ENCODE data around the gene CDKAL1.
"Not testable (repeated sequence)": the region's sequence is repeated elsewhere in the genome, so short reads cannot be mapped to it uniquely, and the experiment has no call there.

Gene CDKAL1

GRCh38 chr6:20599302-20600051 is 65.2 kb downstream of the CDKAL1 start:
- DNase-seq = no peak

GRCh38 chr6:20600831-20601230 is 66.6 kb downstream of the CDKAL1 start:
- DNase-seq = no peak

DNA sequence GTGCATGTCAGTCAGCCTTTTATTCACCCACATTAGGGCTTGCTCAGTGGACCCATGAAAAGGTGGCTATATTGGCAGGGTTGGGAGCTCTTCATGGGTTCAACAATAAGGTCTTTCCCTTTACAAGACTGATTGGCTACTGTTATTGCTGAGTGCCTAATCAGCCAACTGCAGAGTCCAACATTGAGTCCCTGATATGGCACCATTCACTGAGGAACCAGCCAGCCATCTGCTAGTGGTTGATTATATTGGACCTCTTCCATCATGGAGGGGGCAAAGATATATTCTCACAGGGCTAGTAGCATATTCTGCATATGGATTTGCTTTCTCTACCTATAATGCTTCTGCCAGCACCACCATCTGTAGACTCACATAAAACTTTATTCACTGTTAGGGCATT is 69.9 kb downstream of the CDKAL1 start:
- DNase-seq = peak; percentile 57

DNA sequence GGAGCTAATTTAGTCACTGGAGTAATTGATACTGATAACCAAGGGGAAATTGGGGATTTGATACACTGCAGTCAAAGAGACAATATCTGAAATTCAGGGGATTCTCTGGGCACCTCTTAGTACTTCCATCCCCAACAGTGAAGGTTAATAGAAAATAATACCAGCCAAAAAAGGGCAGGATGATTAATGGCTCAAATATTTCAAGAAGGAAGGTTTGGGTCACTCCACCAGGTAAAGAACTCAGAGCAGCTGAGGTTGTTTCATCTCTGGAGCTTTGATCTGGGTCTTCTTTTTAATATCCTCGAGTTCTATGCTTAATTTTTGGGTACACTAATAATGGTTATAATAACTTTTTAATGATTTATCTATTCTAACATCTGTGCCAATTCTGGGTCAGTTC is 70.8 kb downstream of the CDKAL1 start:
- DNase-seq = no peak

DNA sequence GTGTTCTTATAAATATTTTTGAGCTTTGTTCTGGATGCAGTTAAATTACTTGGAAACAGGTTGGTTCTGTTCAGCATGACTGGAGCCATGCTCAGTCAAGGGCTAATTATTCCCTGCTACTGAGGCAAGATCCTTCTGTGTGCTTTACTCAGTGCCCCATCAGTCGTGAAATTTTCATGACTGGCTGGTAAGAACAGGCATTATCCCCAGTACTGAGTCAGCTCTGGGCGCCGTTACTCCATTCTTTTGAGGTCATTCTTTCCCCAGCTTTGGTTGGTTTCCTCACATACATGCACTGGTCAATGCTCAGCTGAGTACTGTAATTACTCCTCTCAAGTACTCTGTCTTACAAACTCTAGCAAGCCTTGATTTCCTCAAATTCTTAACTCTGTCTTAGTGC is 71.3 kb downstream of the CDKAL1 start:
- no peak for DNase-seq

DNA sequence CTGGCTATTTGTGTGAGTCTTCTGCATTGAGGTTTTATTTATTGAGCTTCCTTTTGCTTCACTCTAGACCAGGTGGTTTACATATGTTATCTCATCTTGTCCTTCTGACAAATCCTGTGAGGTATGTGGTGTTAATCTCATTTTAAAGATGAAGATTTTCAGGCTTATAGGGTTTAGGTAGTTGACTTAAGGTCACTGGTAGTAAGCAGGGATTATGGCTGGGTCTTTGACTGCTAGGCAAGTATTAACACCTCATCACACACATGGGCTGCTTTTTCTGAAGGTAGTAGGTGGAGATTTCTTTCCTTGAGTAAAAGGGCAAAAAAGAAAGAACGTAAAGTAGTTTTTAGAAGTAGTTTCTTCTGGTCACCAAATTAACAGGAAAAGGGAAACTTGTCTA is 72.6 kb downstream of the CDKAL1 start:
- DNase-seq = no peak

GRCh38 chr6:20608356-20608755 is 74.1 kb downstream of the CDKAL1 start:
- no peak for DNase-seq

DNA sequence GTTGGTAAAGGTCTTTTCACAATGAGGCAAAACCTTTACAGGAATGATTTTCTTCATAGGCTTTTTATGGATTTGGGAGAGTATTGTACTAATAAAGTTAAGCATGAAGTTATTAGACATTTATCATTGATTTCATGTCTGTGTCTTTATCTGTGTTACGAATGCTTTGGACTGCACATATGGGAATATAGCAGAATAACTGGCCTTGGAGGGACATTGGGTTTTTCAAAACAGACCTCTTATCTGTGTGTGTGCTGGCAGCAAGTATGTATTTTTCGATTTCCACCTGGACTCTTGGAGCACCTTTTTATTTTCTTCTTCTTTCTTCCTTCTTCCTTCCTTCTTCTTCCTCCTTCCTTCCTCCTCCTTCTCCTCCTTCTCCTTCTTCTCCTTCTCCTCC is 74.6 kb downstream of the CDKAL1 start:
- no peak for DNase-seq

GRCh38 chr6:20609924-20610323 is 75.7 kb downstream of the CDKAL1 start:
- not testable (repeated sequence) for DNase-seq

GRCh38 chr6:20610636-20611370 is 76.5 kb downstream of the CDKAL1 start:
- DNase-seq = no peak

GRCh38 chr6:20617537-20617936 is 83.3 kb downstream of the CDKAL1 start:
- not testable (repeated sequence) for DNase-seq

- DNase-seq = no peak
Measured at GRCh38 chr6:20620043-20620442, 85.8 kb downstream of the CDKAL1 start.

GRCh38 chr6:20623761-20624160 is 89.5 kb downstream of the CDKAL1 start:
- DNase-seq = no peak

GRCh38 chr6:20626165-20626564 is 91.9 kb downstream of the CDKAL1 start:
- DNase-seq = no peak

- no peak for DNase-seq
Measured at GRCh38 chr6:20629509-20629908, 95.3 kb downstream of the CDKAL1 start.

DNA sequence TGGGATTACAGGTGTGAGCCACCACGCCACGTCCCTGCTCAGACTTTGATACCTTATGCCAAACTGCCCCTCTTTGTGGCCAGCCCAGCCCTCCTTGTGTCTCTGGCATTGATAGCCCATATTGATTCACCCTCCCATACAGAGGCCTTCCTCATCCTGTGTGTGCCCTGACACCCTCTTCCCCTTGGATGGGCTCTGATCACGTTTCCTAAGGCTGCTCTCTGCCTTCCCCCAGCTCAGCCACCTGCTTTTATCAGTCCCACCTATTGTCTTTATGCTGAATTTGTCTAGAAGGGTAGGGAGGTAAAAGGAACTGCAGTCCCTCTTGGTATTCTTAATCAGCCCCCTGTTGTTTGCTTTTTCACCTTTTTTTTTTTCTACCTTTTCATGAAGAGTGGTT is 95.9 kb downstream of the CDKAL1 start:
- DNase-seq = no peak

DNA sequence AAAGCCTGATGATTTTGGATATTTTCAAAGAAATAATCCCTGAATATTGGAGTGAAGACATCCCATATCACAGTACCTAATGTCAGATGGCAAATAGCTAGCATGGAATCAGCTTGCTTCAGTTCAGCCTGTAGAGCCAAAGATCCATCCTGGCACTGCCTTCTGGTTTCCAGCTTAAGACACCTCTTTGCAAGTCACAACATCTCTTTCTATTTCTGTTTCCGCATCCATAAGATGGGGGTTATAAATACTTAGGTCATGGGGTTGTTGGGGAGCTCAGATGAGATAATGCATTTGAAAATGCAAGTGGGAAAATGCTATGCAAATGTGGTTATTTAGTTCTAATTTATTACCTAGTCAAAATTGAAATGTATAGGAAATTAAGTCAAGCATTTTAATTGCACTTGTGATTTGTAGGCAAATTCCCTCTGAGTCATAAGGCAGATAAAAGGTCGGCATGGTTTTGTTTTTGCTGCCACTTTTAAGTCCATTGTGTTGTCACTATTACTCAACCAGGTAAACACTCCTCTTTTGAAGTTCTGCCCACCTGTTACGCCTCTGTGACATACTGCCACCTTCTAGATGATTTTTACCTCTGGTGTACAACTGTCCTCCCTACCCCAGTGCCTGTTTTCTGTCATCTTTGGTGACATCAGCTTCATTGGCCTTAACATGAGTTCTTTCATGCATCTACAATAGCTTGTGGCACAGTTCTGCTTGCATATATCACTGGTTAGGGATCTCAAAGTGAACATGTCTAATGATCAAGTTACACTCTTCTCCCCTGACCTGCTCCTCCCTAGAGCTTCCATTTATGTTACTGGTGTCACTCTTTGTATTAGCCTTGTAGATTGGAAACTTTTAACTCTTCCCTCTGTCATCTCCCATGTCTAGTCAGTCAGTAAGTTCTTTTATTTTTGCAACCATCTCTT is 96.6 kb downstream of the CDKAL1 start:
- DNase-seq = no peak

DNA sequence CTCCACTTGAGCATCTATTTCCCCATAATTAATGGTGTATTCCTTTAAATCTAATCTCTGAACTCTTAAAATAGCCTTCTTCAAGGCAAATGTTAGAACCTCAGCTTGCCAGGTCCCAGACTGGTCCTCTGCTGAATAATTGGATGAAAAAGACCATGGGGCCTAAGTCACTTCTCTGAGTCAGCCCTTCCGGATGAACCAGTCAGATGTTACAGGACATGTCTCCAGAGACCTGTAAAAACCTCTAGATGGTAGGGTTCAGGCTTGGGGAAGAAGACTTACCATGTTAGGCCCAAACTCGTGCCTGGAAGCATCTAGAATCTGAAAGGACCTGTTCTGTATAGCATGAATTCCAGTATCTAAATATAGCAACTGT is 97.3 kb downstream of the CDKAL1 start:
- DNase-seq = no peak

GRCh38 chr6:20632696-20633095 is 98.4 kb downstream of the CDKAL1 start:
- DNase-seq = no peak

DNA sequence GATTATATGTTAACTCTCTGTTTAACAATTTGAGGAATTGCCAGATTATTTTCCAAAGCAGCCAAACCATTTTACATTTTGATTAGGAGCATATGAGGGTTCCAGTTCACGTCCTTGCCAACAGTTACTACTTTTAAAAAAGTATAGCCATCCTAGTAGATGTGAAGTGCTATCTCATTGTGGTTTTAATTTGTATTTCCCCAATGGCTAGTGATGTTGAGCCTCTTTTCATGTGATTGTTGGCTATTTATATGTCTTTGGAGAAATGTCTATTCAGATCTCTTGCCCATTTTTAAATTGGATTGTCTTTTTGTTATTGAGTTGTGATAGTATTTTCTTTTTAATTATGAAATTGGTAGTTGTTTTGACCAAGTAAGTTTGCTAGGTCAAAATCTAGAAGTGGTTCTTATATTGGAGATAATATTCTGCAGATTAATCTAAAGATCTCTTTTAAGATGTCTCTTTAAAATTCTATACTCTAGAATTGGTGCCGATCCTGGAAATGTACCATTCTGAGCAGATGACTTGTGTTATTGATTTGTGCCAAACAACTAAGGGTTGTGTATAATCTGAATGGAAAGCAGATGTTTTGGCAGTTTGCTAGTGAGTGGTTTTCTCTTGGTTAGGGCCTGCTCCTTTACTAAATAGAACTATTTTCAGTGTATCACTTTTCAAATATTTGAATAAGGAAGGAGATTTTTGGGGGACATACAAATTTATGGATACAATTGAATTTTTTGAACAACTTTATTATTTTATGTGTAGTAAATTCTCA is 99.5 kb downstream of the CDKAL1 start:
- peak; percentile 61 for DNase-seq

DNA sequence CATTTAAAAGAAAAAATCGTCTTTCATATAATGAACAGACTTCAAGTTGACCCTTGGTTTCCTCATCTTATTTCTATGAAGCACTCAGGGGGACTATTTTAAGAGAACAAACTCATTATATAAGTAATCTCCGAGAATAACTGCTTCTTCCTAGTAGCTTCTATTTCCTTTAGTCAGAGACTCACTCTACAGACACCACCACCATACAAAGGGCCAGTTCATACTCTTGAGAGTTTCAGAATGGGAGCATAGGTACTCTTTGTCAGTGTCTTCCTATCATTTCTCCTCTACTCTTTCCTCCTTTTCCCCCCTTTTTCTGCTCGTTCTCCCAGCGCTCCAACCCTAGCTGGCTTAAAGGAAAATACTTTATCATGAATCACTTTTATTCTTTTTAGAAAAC is 104.9 kb downstream of the CDKAL1 start:
- no peak for DNase-seq

GRCh38 chr6:20640181-20640580 is 105.9 kb downstream of the CDKAL1 start:
- DNase-seq = no peak

DNA sequence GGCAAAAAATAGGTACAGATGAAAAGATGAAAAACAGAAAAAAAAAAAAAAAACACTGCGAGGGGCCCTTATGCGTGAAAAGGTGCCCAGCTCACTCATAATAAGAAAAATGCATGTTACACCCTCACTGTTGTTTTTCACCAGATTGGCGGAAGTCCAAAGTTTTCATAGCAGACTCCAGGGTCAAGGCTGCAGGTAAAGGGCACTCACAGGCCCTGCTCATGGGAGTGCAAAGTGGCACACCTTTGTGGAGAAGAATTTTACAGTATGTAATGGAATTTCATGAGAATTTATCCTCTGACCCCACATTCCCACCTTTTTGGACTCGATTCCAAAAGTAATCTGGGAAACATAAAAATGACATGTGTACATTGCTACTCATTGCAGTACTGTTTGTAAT is 108.2 kb downstream of the CDKAL1 start:
- DNase-seq = no peak
